GM21515 (cell line): ENCODE measurements around the gene GNAS.

Source experiments
- ATAC-seq: cut with Tn5 transposase; IDR thresholded peaks from one replicate; pipeline ENCODE4 v1.9.1; 2021; ENCODE audit not compliant: unreplicated experiment

Gene GNAS

DNA sequence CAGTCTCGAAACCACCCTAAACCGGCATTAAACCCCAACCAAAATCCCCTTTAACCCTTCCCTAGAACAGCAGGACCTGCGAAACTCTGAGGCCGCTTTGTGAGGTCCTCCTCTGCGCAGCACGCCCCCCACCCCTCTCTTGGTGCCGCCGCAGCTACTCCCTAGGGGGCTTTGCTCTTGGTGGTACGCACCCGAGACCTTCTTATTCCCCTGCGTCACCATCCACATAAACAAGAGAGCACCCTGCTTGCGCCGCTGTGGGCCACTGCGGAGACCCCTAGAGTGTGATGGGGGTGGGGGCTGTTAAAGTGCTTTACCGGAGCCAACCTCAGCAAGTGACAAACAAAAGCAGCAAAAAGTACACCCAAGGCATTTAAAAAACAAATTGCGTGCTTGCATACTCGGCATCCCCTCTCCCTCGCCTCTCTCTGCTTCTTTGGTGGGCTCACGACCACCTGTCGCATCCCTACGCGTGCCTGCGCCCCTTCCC, 502 bp upstream of the GNAS start:
- no peak for ATAC-seq

- no peak for ATAC-seq
Observed at GRCh38 chr20:58853466-58853865, 950 bp downstream of the GNAS start.

DNA sequence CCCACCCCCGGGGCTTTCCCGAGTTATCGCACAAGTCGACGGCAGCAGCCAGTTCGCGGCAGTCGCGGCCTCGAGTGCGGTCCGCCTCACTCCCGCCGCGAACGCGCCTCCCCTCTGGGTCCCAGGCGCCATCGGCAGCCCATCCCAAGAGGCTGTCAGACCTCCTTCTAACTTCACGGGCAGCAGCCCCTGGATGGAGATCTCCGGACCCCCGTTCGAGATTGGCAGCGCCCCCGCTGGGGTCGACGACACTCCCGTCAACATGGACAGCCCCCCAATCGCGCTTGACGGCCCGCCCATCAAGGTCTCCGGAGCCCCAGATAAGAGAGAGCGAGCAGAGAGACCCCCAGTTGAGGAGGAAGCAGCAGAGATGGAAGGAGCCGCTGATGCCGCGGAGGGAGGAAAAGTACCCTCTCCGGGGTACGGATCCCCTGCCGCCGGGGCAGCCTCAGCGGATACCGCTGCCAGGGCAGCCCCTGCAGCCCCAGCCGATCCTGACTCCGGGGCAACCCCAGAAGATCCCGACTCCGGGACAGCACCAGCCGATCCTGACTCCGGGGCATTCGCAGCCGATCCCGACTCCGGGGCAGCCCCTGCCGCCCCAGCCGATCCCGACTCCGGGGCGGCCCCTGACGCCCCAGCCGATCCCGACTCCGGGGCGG, 1.6 kb downstream of the GNAS start:
- ATAC-seq: no peak

DNA sequence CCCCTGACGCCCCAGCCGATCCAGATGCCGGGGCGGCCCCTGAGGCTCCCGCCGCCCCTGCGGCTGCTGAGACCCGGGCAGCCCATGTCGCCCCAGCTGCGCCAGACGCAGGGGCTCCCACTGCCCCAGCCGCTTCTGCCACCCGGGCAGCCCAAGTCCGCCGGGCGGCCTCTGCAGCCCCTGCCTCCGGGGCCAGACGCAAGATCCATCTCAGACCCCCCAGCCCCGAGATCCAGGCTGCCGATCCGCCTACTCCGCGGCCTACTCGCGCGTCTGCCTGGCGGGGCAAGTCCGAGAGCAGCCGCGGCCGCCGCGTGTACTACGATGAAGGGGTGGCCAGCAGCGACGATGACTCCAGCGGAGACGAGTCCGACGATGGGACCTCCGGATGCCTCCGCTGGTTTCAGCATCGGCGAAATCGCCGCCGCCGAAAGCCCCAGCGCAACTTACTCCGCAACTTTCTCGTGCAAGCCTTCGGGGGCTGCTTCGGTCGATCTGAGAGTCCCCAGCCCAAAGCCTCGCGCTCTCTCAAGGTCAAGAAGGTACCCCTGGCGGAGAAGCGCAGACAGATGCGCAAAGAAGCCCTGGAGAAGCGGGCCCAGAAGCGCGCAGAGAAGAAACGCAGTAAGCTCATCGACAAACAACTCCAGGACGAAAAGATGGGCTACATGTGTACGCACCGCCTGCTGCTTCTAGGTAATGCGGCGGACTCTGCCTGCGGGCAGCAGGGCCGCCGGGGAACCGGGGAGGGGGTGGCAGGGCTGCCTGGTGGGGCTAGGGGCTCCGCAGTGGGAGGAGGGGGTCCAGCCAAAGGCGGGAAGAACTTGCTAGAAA, 2.3 kb downstream of the GNAS start:
- no peak for ATAC-seq

GRCh38 chr20:58855506-58856389, 3.2 kb downstream of the GNAS start:
- ATAC-seq: no peak

DNA sequence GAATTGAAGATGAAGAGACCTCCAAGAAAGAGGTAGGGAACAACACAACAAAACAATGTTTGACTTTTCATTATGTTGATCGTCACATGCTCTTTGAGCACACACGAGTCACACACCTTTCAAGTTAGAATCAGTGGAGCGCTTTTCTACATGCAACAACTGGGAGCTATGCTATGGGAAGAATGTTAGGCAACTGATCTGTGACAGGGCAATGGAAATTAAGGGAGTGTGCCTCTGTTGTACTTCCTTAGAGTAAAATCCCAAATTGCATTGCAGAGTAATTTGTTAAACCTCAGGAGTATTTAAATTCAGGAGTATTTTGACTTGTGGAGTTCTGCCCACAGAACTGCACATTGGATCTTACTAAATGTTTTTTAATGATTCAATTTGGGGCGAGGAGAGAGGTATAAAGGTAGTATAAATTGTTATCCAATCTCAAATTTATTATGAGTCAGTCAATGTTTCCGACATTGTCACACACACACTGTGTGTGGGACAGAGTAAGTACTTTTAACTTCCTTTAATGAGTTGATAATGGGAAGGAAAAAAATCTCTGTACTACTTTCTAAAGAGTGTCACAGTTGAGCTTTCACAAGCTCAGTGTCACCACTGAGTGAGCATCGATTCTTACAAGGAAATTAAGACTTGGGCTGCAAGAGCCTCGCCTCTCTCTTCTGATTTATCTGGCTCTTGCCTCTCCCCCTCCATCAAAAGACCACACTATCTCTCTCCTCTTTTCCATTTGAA, 10.7 kb downstream of the GNAS start:
- no peak for ATAC-seq

DNA sequence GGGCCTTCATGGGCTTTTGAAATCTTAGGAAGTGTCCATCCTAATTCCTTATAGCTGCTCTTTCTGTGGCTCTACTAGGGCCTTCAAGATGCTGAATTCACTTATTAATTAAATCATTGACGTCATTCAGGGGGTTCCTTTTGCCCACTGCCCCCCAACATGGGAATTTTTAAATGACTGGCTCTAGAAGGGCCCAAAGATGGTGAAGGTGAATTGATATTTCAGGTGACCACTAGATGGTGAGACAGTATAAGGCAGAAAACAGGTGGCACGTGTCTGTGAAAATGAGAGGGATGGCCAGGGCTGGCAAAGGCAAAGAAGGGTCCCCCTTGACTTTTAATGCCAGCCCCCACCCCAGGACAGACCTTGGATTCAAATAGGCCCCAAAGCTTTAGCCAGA, 11.8 kb downstream of the GNAS start:
- ATAC-seq: no peak

DNA sequence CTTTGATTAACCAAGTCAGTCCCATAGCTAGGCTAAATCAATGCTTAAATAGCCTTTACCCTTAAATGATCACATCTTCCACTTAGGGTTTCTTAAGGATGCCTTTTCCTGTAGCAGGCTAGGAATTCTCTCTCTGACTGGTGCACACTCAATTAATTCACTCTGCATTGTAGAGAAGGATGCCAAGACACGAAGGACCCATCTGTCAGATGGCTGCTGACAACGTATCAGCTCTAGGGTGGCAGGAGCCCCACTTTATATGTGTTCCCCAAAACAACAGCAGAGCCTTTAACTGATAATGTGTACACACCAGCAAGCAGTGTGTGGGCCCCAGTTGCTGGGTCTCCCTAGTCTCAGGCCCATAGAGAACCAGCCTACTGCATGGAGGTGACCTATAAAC, 13.3 kb downstream of the GNAS start:
- no peak for ATAC-seq

DNA sequence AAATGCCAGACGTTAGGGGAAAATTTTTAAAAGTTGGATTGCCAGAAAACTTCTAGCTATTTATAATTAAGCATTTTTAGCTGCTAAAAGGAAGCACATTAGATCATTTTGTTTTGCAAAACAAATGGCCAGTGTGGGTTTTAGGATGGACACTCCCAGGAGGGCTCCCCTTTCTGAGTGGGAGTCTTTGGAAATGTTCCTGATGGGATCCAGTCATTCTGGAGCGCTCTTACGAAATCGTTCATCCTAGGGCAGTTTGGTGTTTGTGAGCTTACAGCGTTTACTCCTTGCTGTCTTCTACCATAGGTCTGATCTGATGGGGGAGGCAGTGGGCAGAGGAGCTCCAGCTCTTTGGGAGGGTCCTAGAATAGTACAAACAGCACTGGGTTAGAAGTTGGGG, 14.7 kb downstream of the GNAS start:
- ATAC-seq: no peak

DNA sequence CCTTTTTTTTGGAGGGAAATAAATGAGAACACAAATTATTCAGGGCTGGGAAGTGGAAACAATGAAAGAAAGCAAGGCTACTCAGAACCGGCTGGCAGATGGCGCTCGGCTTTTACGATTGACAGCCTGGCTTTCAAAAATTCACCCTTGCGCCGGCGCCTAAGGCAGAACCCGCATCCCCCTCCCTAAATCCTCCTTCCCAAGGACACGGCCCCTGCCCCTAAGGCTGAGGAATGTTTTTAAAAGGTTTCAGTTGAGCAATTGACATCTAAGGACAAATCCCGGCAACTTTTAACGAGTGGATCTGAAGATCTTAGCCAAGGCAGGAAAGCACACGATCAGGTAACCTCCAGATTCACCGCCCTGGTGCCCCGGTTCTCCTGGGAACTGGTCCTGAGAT, 16.3 kb downstream of the GNAS start:
- ATAC-seq: no peak

GRCh38 chr20:58869662-58870227, 17.2 kb downstream of the GNAS start:
- no peak for ATAC-seq

DNA sequence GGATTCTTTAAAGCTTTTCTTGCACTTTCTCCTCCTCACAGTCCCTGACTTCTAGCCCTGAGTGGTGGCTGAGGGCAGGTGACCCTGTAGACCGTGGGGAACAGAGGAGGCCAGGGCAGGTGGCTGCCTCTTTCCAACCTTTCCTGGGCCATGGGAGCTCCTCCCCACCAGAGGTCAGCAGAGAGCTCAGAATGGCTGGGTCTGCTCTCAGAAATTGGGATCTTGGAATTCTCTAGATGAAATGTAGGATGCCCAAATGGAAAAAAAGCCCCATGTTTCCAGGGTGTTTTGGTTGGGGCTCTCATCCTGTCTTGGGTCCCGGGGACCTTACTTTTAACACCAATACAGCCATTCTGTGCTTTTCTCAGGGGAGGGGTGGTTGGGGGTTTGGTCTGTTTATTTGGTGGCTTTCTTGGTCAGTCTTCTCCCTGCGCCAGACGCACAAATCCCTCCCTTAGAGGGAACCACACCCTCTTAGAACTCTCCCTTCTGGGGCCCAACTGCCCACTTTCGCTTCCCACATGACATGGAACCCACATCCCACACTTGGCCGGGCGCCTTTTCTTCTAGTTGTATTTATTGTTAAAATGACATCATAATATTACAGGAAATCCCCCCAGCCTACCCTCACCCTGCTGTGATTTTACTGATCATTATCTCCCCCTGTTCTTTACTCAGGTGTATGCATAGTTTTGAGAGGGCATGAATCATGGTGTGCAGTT, 17.9 kb downstream of the GNAS start:
- ATAC-seq: no peak

DNA sequence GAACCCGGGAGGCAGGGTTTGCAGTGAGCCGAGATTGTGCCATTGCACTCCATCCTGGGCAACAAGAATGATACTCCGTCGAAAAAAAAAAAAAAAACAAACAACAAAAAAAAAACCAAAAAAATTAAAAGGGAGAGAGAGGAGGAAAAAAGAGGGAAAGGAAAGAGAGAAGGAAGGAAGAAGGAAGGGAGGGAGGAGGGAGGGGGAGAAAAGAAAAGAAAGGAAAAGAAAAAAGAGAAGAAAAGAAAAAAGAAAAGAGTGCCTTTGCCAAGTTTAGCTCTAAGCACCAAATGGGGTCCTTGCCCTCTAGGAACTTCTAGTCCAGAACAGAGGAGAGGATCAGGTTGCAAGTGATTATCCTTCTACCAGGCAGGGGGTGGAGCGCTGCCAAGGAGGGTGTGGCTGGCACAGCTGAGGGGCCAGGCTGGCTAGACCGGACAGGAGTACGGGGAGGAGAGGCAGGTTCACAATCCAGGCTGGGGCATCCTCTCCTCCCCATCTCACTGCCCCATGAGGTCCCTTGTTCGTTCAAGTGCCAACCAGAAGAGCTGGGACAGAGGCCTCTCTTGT, 19.1 kb downstream of the GNAS start:
- ATAC-seq: no peak

DNA sequence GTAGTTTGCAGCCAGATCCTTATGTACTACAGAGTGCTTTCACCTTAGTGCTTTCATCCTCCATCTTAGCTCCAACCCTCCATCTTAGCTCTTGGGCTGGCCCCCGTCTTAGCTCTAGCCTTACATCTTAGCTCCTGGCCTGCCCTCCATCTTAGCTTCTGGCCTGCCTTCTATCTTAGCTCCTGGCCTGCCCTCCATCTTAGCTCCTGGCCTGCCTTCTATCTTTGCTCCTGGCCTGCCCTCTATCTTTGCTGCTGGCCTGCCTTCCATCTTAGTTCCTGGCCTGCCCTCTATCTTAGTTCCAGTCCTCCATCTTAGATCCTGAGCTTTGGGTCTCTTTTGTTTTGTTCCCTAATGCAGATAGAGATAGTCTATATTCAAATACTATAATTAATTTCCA, 22.0 kb downstream of the GNAS start:
- ATAC-seq: no peak

DNA sequence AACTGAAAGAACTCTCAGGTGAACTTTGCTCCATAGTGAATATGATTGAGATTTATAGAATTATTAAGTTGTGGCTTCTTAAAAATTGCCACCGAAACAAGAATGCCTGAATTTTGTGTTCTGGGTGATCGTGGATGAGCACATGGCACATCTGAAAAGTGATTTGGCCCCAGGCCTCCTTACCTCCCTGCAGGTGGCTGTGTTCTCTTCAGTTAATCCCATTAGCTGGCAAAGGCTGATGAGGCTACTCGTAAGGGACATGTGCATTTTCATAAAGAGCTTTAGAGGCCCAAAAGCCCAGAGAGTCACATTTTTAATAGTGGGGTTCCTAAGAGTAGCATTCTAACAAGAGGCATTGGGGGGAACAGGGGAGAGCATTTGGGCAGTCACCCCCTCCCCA, 22.6 kb downstream of the GNAS start:
- ATAC-seq: no peak

DNA sequence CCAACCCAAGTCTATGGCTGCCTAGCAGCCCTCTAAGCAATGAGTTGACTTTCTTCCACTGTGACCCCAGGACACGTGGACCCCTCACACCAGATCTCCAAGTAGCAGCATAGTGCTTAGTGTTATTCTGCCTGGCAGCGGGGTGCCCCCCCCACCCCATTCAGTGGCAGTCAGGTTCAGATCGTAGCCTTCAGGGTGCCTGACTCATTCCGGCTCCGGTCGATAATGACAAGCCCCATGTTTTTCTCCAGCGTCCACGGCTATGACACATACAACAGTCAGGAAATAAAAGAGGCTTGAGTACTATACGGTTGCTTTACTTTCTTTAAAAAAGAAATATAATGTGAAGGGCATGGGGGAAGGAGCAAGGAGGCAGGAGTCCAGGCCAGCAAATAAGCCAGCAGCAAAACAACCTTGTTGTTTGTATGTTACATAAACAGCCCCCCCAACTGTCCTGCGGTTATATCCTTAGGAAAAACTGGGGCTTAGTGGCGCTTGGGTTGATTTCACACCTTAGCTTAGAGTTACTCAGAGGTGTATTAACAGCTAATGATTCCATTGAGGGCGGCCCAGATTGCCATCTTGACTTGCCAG, 23.1 kb downstream of the GNAS start:
- no peak for ATAC-seq

GRCh38 chr20:58876437-58876836, 23.9 kb downstream of the GNAS start:
- ATAC-seq: no peak

GRCh38 chr20:58877050-58877975, 24.8 kb downstream of the GNAS start:
- no peak for ATAC-seq
